Measurements from ENCODE around the gene LAMC1.

DNA sequence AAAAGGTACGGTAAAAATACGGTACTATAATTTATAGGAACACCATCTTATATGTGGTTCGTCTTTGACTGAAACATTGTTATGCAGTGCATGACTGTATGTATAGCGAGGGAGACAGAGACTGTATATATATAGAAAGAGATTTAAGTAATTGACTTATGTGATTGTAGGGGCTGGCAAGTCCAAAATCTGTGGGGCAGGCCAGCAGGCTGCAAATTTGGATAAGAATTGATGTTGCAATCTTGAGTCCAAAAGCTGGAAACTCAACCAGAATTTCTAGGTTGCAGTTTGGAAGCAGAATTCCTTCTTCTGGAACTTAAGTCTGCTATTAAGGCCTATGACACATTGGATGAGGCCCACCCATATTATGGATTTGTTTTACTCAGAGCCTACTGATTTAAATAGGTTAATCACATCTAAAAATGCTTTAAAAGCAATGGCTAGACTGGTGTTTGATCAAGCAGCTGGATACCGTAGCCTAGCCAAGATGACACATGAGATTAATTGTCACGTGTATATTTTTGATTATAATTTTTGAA is 42.0 kb downstream of the LAMC1 start:
- no peak for TF ChIP-seq POLR2A (IDR thresholded peaks at IDR 0.05)
- TF ChIP-seq, protein P1, sequence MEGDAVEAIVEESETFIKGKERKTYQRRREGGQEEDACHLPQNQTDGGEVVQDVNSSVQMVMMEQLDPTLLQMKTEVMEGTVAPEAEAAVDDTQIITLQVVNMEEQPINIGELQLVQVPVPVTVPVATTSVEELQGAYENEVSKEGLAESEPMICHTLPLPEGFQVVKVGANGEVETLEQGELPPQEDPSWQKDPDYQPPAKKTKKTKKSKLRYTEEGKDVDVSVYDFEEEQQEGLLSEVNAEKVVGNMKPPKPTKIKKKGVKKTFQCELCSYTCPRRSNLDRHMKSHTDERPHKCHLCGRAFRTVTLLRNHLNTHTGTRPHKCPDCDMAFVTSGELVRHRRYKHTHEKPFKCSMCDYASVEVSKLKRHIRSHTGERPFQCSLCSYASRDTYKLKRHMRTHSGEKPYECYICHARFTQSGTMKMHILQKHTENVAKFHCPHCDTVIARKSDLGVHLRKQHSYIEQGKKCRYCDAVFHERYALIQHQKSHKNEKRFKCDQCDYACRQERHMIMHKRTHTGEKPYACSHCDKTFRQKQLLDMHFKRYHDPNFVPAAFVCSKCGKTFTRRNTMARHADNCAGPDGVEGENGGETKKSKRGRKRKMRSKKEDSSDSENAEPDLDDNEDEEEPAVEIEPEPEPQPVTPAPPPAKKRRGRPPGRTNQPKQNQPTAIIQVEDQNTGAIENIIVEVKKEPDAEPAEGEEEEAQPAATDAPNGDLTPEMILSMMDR (IDR thresholded peaks at IDR 0.05): no peak

Measured in uterus (tissue), 2 donors.